Transverse colon (tissue), 3 donors: Measurements from ENCODE around the gene LAMA5.

Experiments
- CTCF ChIP-seq, 5 experiments: fragments of 200-600 bp in 3 of 5; fragments of 450-650 bp in 2 of 5; sonication (generic) in 3 of 5; IDR thresholded peaks; 1 replicate in 2 of 5; 2 replicates in 3 of 5; pipeline ENCODE4 v1.5.1; 2016 to 2017; ENCODE audit warnings: antibody characterized with exemption in 5 of 5, inconsistent platforms in 3 of 5, mild to moderate bottlenecking in 2 of 5, moderate library complexity in 1 of 5
- EP300 ChIP-seq: sonication (generic); formaldehyde crosslinking; IDR thresholded peaks from one replicate; pipeline ENCODE4 v1.6.1; 2017; ENCODE audit warnings: antibody characterized with exemption, low read depth

- TF ChIP-seq EP300 (no peak), CTCF (IDR thresholded peaks at IDR 0.05) (no peak)
Observed at GRCh38 chr20:62395311-62396242, 28.5 kb upstream of the LAMA5 start.
